Activated CD8-positive, alpha-beta memory T cell treated with anti-CD3 and anti-CD28 coated beads for 24 hours (primary cell): Measurements from ENCODE around the gene TSPAN4.

Source experiments
- DNase-seq: peaks from one replicate; pipeline ENCODE4 v3.0.0-alpha.2; 2020

TSPAN4 gene

DNA sequence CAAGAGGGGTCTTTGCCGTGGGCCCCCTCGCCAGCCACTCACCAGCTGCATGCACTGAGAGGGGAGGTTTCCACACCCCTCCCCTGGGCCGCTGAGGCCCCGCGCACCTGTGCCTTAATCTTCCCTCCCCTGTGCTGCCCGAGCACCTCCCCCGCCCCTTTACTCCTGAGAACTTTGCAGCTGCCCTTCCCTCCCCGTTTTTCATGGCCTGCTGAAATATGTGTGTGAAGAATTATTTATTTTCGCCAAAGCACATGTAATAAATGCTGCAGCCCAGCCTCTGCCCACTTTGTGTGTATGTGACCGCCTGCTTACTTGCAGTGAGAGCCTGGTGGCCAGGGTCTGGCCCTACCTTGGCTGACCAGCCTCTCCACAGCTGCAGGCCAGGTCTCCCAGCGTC is 17.7 kb upstream of the TSPAN4 start:
- DNase-seq: no peak

- DNase-seq: no peak
Observed at GRCh38 chr11:825366-826226, 17.1 kb upstream of the TSPAN4 start.

GRCh38 chr11:826227-826621 is 16.4 kb upstream of the TSPAN4 start:
- no peak for DNase-seq

GRCh38 chr11:826836-827145 is 15.9 kb upstream of the TSPAN4 start:
- DNase-seq: no peak

DNA sequence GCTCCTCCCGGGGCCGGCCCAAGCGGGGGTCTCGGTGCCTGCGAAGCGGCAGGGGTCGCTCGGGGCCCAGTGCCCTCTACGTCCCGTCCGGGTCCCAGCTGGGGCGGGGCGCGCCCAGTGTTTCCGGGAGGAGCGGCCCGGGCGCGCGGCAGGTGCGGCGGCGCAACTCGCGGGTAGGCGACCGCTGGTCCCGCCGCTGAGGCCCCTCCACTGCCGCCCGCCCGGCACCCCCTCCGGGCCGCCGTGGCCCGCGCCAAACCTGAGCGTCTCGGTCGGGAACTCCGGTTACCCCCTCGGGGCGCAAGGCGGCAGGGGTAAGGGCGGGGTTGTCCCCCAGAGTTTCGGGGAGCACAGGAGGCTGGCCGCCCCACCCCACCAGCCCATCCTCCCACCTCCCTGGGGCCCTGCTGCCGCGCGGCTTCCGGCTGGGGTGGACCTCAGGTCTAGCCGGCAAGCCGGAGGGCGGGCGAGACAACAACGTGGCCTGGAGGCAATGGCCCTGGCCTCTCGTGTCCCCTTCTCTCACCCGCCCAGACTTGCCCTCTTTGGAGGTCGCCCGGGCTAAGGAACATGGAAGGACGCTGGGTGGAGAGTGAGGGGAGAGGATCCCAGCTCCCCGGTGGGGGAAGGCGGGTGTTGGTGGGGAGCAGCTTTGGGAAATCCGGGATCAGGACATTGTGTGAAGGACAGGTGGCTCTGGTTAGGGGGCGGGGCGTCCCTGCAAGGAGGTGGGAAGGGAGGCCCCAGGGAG is 15.3 kb upstream of the TSPAN4 start:
- peak; percentile 70 for DNase-seq

GRCh38 chr11:827897-828192 is 14.8 kb upstream of the TSPAN4 start, which contains the start of gene CRACR2B:
TSS of gene CRACR2B (plus strand) at chr11:827919. CDS start at chr11:828608, 689 bp downstream.
- DNase-seq: no peak

GRCh38 chr11:828506-829175 is 14.0 kb upstream of the TSPAN4 start:
- DNase-seq: no peak

DNA sequence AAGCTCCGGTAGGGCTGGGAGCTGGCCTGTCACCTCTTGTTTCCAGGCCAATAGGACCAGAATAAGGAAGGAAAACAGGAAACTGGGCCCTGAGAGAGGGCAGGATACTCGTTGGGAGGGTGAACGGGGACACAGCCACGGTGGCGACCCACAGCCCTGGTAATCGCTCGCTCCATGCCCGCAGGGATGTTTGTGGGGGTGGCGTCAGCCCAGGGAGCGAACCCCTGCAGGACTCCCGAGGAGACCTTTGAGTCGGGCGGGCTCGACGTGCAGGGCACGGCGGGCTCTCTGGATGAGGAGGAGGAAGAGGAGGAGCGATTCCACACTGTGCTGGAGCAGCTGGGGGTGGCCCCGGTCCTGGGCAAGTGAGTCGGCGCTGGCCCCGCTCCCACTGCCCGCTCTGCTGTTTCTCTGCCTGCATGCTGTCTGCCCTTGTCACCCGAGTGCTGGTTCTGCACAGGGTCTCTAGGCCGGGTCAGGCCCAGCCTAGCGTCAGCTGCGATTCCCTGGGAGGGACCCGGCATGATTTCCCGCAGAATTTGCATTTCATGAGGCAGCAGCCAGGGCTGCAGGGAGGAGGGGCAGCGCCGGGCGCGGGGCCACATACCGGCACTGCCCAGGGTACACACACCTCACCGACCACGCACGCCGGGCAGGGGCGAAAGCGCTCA is 13.3 kb upstream of the TSPAN4 start:
- peak; percentile 60 for DNase-seq

GRCh38 chr11:829847-830294 is 12.8 kb upstream of the TSPAN4 start:
- DNase-seq: peak; percentile 61

- peak; percentile 84 for DNase-seq
Observed at GRCh38 chr11:830295-831117, 12.1 kb upstream of the TSPAN4 start.

- DNase-seq: peak; percentile 61
Observed at GRCh38 chr11:831118-831864, 11.4 kb upstream of the TSPAN4 start.

DNA sequence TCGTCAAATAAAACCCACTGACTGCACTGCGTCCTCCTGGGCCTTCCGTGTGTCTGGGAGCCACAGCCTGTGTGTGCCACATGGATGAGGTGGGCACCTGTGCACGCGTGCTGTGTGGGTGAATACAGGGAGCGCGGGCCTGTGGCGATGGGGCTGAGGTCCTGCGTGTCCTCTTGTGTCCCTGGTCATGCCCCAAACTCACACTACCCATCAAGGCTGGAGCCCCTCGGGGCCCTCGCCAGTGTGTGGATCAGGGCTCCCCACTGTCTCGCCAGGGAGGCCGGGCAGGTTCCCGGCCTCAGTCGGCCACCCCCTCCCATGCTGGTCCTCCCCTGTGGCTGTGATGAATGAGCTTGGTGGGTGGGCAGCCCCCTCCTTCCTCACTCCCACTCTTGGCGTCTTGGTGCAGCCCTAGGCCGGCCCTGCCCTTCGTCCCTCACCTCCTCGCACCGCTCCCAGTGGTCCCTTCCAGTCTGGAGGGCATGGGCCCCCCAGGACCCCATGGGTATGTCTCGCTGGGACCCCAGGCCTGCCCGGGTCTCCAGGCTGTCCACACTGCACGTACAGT is 10.6 kb upstream of the TSPAN4 start:
- DNase-seq: peak; percentile 61

DNA sequence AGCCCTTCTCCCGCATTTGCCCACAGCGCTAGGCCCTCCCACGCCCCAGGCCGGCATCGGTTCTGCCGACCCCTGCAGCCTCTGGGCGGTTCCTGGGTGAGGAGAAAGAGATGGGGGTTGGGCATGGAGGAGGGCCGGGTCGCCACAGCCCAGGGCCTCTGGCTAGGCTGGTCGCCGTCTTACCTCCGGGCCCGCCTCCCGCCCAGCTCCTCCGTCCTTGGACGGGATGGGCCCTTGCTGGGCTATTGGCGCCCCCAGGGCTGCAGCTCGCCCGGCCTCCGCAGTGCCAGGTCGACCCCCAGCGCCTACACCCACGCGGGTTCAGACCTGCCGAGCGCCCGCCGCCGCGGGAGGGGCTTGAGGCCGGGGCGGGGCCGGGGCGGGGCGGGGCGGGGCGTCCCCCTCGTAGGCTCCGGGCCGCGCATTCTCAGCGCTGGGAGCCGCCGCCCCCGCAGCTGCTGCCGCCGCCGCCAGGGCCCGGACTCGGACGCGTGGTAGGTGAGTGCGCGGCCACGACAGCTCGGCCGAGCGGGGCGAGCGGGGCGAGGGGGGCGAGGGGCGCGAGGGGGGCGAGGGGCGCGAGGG is 10.0 kb upstream of the TSPAN4 start, which contains the start of gene CD151:
CD151 (plus strand) TSS at position 424 of the 585 bp plus-strand sequence. CDS start 3,118 bp downstream, outside the sequence.
- DNase-seq: peak; percentile 79

DNA sequence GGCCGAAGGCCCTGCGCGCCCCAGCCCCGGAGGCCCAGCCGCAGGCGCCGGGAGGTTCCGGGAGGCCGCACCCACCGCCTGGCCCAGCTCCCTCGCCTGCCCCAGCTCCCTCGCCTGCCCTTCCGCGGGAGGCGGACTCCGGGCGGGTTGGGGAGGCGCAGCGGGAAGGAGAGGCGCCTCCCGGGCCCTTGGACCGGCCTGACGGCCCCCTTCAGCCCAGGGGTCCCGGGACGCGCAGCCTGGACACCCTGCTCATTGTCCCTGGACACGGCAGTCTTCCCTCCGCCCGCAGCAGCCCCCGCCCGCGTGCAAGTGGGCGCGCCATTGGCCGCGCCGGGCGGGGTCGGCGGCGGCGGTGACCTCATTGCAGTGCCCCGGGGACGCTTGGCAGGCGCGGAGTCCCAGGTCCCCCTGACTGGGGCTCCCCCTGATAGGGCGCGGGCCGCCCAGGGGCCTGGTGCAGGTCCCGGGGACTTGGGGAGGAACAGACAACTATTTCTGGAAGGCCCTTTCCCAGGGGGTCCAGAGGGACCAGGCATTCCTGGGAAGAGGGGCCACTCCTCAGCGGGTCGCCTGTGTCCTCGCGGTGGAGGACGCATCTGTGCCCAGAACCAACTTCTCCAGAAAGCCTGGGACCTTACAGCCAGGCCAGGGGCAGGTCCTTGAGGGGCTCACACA is 9.4 kb upstream of the TSPAN4 start:
- peak; percentile 74 for DNase-seq

DNA sequence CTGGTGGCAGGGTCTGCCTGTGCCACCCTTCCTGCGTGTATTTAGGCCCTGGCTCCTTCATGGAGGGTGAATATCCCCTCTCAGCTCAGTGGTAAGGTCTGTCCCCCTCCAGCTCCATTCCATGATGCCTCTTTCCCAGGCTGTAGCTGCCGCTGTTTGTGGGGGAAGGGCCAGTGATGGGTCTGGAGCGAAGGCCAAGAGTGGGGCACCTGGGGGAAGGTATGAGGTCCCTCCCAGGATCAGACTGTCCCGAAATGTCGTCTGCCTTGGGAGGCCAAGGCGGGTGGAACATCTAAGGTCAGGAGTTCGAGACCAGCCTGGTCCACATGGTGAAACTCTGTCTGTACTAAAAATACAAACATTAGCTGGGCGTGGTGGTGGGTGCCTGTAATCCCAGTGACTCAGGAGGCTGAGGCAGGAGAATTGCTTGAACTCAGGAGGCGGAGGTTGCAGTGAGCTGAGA is 8.8 kb upstream of the TSPAN4 start:
- no peak for DNase-seq

- peak; percentile 64 for DNase-seq
Observed at GRCh38 chr11:834371-835316, 8.0 kb upstream of the TSPAN4 start.

DNA sequence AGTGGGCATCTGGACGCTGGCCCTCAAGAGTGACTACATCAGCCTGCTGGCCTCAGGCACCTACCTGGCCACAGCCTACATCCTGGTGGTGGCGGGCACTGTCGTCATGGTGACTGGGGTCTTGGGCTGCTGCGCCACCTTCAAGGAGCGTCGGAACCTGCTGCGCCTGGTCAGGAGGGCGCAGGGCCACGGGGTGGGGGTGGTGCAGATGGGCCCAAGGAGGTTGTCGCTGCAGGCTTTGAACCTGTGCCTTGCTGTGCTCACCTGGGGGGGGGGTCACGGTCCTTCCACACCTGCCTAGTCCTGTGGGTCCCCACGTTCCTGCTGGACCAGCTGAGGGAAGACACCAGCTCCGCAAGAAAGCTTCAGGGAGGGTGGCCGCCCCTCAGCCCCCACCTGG is 6.4 kb upstream of the TSPAN4 start:
- DNase-seq: no peak

DNA sequence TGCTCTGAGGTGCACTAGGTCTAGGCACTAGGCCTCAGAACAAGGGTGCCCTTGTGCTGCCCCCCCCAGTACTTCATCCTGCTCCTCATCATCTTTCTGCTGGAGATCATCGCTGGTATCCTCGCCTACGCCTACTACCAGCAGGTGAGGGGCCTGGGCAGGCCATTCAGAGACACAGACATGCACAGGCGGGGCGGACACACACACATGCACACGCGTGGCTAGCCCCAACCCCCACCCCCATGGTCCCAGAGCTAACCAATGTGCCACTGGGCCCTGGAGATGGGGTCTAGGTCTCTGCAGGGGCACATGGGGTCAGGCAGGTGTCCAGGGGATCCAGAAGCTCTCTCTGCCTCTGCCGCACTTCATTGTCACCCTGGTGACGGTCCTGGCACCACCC is 6.0 kb upstream of the TSPAN4 start:
- no peak for DNase-seq
